Body of pancreas (tissue), 4 donors: Measurements from ENCODE around the gene PAN3.

ENCODE experiments used
- CTCF ChIP-seq, 7 experiments: fragments of 450-650 bp in 4 of 7; fragments of 200-600 bp in 3 of 7; sonication (generic) in 3 of 7; IDR thresholded peaks; one replicate each; pipeline ENCODE4 v1.5.1; 2016 to 2019; ENCODE audit warnings: antibody characterized with exemption in 7 of 7
- POLR2A ChIP-seq, 3 donors: fragments of 450-650 bp; IDR thresholded peaks; one replicate each; pipeline ENCODE4 v1.6.1; 2016; ENCODE audit warnings: antibody characterized with exemption in 3 of 3, mild to moderate bottlenecking in 2 of 3

DNA sequence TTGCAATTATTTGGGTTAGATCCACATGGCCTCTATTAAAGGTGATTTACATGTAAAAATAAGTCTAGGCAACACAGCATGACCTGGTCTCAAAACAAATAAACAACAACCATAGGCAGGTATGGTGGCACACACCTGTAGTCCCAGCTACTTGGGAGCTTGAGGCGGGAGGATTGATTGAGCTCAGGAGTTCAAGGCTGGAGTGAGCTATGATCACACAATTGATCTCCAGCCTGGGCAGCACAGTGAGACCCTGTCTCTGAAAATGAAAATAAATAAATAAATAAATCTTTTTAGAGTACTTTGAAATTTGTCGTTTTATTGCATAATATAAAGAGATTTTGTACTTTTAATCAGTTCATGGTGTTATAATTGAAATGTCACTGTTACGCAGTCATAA is 93.3 kb downstream of the PAN3 start:
- TF ChIP-seq CTCF (IDR thresholded peaks at IDR 0.05) (no peak), POLR2A (IDR thresholded peaks at IDR 0.05) (no peak)
